ENCODE measurements around the gene RIC1. TPM values are rescaled to one million over a fixed set of nuclear protein-coding genes. Genes with fewer than 3 reads are reported as not detected.

The RIC1 gene
- total and polyA plus RNA-seq, 2 of the 8 experiments (the other 6 are each of a cell fraction or from before 2014, with no cell fraction given), result 10.7 to 24.5 TPM

- Histone ChIP-seq H4K8ac (ENCODE audit: extremely low read depth, insufficient read depth, low read length) (no peak overlapping the region), H3K9ac (replicated peaks in 1 of 4; ENCODE audit: extremely low read depth in 1 of 4, low read depth in 3 of 4, low read length in 3 of 4) (no peak overlapping the region), H2BK120ac (replicated peaks; ENCODE audit: low read depth, low read length) (no peak overlapping the region), H3K79me1 (ENCODE audit: low read depth, low read length) (peaks cover 8% of the 10 kb centered on the region), H2BK20ac (ENCODE audit: low read length) (no peak overlapping the region), H2AK5ac (ENCODE audit: low read depth, low read length) (no peak overlapping the region), H3K4me3 (ENCODE audit: extremely low read depth in 1 of 4, insufficient read depth in 2 of 4, low read depth in 3 of 4, low read length in 4 of 4) (no peak overlapping the region), H4K91ac (replicated peaks; ENCODE audit: insufficient read length, low read length) (no peak overlapping the region), H3K27ac (ENCODE audit: low read depth, low read length) (no peak overlapping the region), H2BK5ac (ENCODE audit: low read depth, low read length) (no peak overlapping the region), H3K4me2 (ENCODE audit: insufficient read depth in 1 of 2, low read depth in 2 of 2, low read length in 2 of 2) (no peak overlapping the region), H3K4me1 (replicated peaks in 1 of 4; ENCODE audit: control insufficient read depth in 3 of 4, insufficient read depth in 4 of 4, low read length in 3 of 4) (no peaks in the 10 kb centered on the region; a peak in 1 of 7 replicates), H3K27me3 (replicated peaks in 1 of 4; ENCODE audit: control insufficient read depth in 3 of 4, extremely low read depth in 1 of 4, insufficient read depth in 3 of 4, low read length in 3 of 4) (no peaks in the 10 kb centered on the region), H3K36me3 (ENCODE audit: control insufficient read depth in 2 of 4, insufficient read depth in 4 of 4, low read length in 3 of 4) (no peaks in the 10 kb centered on the region), H3K9me3 (ENCODE audit: insufficient read depth in 2 of 2, low read depth in 1 of 2, low read length in 1 of 2) (peaks cover 0 to 8% of the 10 kb centered on the region in 2 experiments; a peak in 1 of 4 replicates), H2BK12ac (ENCODE audit: low read depth, low read length) (no peak overlapping the region), H3K4ac (replicated peaks; ENCODE audit: insufficient read length, low read depth, low read length) (peak overlapping the region; percentile 3), H3K14ac (ENCODE audit: insufficient read length) (no peak overlapping the region), H4K5ac (ENCODE audit: insufficient read length, low read depth, low read length) (no peak overlapping the region), H3K23me2 (ENCODE audit: low read depth, low read length) (no peaks in the 10 kb centered on the region), H3K79me2 (ENCODE audit: control insufficient read depth in 1 of 2, insufficient read depth in 2 of 2, low read length in 2 of 2) (peaks cover 0 to 85% of the 10 kb centered on the region in 2 experiments; a peak in 3 of 4 replicates), H3K18ac (ENCODE audit: extremely low read depth, low read length) (no peak overlapping the region), H4K20me1 (replicated peaks in 1 of 2; ENCODE audit: control insufficient read depth in 1 of 2, insufficient read depth in 2 of 2, low read length in 2 of 2) (peaks cover 0 to 13% of the 10 kb centered on the region in 2 experiments), H3K23ac (ENCODE audit: insufficient read length) (no peak overlapping the region), H3K56ac (replicated peaks; ENCODE audit: insufficient read length, low read depth, low read length) (no peak overlapping the region), H2AFZ (ENCODE audit: low read length) (no peak overlapping the region), H2BK15ac (ENCODE audit: low read length) (no peak overlapping the region)
- ChIA-PET POLR2A (ENCODE audit: partially characterized antibody) (no interaction called here), CTCF (ENCODE audit: partially characterized antibody) (interaction anchor here (0.7 kb wide), 1 partner anchor 879 kb away, joined by 3 read pairs; no protein-coding TSS in a partner anchor)
- DNase-seq (ENCODE audit: low read depth in 1 of 2, low spot score in 2 of 2) (no peak), FAIRE-seq (no peak)
- TF ChIP-seq, protein P1, sequence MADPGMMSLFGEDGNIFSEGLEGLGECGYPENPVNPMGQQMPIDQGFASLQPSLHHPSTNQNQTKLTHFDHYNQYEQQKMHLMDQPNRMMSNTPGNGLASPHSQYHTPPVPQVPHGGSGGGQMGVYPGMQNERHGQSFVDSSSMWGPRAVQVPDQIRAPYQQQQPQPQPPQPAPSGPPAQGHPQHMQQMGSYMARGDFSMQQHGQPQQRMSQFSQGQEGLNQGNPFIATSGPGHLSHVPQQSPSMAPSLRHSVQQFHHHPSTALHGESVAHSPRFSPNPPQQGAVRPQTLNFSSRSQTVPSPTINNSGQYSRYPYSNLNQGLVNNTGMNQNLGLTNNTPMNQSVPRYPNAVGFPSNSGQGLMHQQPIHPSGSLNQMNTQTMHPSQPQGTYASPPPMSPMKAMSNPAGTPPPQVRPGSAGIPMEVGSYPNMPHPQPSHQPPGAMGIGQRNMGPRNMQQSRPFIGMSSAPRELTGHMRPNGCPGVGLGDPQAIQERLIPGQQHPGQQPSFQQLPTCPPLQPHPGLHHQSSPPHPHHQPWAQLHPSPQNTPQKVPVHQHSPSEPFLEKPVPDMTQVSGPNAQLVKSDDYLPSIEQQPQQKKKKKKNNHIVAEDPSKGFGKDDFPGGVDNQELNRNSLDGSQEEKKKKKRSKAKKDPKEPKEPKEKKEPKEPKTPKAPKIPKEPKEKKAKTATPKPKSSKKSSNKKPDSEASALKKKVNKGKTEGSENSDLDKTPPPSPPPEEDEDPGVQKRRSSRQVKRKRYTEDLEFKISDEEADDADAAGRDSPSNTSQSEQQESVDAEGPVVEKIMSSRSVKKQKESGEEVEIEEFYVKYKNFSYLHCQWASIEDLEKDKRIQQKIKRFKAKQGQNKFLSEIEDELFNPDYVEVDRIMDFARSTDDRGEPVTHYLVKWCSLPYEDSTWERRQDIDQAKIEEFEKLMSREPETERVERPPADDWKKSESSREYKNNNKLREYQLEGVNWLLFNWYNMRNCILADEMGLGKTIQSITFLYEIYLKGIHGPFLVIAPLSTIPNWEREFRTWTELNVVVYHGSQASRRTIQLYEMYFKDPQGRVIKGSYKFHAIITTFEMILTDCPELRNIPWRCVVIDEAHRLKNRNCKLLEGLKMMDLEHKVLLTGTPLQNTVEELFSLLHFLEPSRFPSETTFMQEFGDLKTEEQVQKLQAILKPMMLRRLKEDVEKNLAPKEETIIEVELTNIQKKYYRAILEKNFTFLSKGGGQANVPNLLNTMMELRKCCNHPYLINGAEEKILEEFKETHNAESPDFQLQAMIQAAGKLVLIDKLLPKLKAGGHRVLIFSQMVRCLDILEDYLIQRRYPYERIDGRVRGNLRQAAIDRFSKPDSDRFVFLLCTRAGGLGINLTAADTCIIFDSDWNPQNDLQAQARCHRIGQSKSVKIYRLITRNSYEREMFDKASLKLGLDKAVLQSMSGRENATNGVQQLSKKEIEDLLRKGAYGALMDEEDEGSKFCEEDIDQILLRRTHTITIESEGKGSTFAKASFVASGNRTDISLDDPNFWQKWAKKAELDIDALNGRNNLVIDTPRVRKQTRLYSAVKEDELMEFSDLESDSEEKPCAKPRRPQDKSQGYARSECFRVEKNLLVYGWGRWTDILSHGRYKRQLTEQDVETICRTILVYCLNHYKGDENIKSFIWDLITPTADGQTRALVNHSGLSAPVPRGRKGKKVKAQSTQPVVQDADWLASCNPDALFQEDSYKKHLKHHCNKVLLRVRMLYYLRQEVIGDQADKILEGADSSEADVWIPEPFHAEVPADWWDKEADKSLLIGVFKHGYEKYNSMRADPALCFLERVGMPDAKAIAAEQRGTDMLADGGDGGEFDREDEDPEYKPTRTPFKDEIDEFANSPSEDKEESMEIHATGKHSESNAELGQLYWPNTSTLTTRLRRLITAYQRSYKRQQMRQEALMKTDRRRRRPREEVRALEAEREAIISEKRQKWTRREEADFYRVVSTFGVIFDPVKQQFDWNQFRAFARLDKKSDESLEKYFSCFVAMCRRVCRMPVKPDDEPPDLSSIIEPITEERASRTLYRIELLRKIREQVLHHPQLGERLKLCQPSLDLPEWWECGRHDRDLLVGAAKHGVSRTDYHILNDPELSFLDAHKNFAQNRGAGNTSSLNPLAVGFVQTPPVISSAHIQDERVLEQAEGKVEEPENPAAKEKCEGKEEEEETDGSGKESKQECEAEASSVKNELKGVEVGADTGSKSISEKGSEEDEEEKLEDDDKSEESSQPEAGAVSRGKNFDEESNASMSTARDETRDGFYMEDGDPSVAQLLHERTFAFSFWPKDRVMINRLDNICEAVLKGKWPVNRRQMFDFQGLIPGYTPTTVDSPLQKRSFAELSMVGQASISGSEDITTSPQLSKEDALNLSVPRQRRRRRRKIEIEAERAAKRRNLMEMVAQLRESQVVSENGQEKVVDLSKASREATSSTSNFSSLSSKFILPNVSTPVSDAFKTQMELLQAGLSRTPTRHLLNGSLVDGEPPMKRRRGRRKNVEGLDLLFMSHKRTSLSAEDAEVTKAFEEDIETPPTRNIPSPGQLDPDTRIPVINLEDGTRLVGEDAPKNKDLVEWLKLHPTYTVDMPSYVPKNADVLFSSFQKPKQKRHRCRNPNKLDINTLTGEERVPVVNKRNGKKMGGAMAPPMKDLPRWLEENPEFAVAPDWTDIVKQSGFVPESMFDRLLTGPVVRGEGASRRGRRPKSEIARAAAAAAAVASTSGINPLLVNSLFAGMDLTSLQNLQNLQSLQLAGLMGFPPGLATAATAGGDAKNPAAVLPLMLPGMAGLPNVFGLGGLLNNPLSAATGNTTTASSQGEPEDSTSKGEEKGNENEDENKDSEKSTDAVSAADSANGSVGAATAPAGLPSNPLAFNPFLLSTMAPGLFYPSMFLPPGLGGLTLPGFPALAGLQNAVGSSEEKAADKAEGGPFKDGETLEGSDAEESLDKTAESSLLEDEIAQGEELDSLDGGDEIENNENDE (IDR thresholded peaks at IDR 0.05; ENCODE audit: insufficient replicate concordance, low read length), result no peak
These were observed 22.3 kb downstream of the RIC1 start for GRCh38 chr9:5651246-5651645.
